ENCODE results near the gene ASAP2.

GRCh38 chr2:9234680-9235146 is 28.1 kb downstream of the ASAP2 start:
- TF ChIP-seq, protein P1, sequence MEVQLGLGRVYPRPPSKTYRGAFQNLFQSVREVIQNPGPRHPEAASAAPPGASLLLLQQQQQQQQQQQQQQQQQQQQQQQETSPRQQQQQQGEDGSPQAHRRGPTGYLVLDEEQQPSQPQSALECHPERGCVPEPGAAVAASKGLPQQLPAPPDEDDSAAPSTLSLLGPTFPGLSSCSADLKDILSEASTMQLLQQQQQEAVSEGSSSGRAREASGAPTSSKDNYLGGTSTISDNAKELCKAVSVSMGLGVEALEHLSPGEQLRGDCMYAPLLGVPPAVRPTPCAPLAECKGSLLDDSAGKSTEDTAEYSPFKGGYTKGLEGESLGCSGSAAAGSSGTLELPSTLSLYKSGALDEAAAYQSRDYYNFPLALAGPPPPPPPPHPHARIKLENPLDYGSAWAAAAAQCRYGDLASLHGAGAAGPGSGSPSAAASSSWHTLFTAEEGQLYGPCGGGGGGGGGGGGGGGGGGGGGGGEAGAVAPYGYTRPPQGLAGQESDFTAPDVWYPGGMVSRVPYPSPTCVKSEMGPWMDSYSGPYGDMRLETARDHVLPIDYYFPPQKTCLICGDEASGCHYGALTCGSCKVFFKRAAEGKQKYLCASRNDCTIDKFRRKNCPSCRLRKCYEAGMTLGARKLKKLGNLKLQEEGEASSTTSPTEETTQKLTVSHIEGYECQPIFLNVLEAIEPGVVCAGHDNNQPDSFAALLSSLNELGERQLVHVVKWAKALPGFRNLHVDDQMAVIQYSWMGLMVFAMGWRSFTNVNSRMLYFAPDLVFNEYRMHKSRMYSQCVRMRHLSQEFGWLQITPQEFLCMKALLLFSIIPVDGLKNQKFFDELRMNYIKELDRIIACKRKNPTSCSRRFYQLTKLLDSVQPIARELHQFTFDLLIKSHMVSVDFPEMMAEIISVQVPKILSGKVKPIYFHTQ (CRISPR knock-in tag; IDR thresholded peaks at IDR 0.05) = no peak
- TF ChIP-seq, protein P2, sequence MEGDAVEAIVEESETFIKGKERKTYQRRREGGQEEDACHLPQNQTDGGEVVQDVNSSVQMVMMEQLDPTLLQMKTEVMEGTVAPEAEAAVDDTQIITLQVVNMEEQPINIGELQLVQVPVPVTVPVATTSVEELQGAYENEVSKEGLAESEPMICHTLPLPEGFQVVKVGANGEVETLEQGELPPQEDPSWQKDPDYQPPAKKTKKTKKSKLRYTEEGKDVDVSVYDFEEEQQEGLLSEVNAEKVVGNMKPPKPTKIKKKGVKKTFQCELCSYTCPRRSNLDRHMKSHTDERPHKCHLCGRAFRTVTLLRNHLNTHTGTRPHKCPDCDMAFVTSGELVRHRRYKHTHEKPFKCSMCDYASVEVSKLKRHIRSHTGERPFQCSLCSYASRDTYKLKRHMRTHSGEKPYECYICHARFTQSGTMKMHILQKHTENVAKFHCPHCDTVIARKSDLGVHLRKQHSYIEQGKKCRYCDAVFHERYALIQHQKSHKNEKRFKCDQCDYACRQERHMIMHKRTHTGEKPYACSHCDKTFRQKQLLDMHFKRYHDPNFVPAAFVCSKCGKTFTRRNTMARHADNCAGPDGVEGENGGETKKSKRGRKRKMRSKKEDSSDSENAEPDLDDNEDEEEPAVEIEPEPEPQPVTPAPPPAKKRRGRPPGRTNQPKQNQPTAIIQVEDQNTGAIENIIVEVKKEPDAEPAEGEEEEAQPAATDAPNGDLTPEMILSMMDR (IDR thresholded peaks at IDR 0.05) = no peak
- no peak for TF ChIP-seq TCF7 (CRISPR knock-in tag; IDR thresholded peaks at IDR 0.05; ENCODE audit: low read depth)
- no peak for TF ChIP-seq CREB1 (CRISPR knock-in tag; IDR thresholded peaks at IDR 0.05)
- TF ChIP-seq NFE2L1 (CRISPR knock-in tag; IDR thresholded peaks at IDR 0.05) = no peak
- TF ChIP-seq MAX (CRISPR knock-in tag; IDR thresholded peaks at IDR 0.05) = no peak
- TF ChIP-seq, protein P3, sequence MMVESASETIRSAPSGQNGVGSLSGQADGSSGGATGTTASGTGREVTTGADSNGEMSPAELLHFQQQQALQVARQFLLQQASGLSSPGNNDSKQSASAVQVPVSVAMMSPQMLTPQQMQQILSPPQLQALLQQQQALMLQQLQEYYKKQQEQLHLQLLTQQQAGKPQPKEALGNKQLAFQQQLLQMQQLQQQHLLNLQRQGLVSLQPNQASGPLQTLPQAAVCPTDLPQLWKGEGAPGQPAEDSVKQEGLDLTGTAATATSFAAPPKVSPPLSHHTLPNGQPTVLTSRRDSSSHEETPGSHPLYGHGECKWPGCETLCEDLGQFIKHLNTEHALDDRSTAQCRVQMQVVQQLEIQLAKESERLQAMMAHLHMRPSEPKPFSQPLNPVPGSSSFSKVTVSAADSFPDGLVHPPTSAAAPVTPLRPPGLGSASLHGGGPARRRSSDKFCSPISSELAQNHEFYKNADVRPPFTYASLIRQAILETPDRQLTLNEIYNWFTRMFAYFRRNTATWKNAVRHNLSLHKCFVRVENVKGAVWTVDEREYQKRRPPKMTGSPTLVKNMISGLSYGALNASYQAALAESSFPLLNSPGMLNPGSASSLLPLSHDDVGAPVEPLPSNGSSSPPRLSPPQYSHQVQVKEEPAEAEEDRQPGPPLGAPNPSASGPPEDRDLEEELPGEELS (CRISPR knock-in tag; IDR thresholded peaks at IDR 0.05) = no peak
- TF ChIP-seq IRF1 (CRISPR knock-in tag; IDR thresholded peaks at IDR 0.05) = no peak
- TF ChIP-seq ATF2 (CRISPR knock-in tag; IDR thresholded peaks at IDR 0.05; ENCODE audit: borderline replicate concordance, low read depth) = no peak
- no peak for TF ChIP-seq ZBTB21 (CRISPR knock-in tag; IDR thresholded peaks at IDR 0.05; ENCODE audit: borderline replicate concordance)

All from WTC11 (cell line).